ENCODE data around the gene TIFAB. TPM values are rescaled to one million over a fixed set of nuclear protein-coding genes. Genes with fewer than 3 reads are reported as not detected.

The TIFAB gene
- total RNA-seq, 1 experiment from 2014 or later = not detected

DNA sequence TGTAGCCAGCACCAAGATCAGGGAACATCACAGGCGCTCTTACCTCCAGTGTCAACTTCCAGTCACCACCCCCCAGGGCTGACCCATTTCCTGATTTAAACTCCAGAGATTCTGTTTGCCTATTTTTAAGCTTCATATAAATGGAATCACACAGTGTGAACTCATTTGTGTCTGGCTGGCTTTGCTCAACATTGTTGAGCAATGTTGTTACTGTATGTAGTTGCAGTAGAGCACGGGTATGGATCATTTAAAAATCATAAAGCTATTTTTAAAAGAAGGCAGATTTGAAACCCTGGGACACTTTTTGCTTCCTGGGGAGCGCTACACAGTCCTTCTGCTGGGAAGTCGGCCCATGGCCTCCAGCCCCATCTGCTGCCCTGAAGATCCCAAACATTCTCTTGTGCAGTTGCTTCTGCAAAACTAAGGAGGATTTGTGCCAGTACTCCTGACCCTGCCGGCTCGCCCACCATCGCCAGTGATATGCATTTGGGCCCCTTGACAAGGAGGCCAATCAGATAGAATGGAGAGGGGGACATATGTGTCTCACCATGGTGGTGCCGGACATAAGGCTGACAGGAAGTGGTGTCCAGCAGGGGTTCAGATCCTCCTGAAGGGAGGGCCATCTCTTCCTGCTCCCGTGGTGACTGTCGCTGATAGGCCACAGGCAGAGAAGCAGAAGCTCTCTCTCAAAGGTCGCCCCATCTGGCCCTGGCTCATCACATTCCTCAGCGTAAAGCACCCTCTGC, 18.3 kb downstream of the TIFAB start:
- BruUV-seq (replicated peaks) = no TSS peak
- ATAC-seq = no peak
- intact Hi-C loops (cut with micrococcal nuclease; ENCODE audit: unreplicated experiment) = no loop called here
- TF ChIP-seq TCF7L2 (IDR thresholded peaks at IDR 0.05; ENCODE audit: low read depth, low read length) = no peak
- no peak for TF ChIP-seq POLR2AphosphoS5 (IDR thresholded peaks at IDR 0.05; ENCODE audit: low read depth, low read length)
- TF ChIP-seq, protein P1, sequence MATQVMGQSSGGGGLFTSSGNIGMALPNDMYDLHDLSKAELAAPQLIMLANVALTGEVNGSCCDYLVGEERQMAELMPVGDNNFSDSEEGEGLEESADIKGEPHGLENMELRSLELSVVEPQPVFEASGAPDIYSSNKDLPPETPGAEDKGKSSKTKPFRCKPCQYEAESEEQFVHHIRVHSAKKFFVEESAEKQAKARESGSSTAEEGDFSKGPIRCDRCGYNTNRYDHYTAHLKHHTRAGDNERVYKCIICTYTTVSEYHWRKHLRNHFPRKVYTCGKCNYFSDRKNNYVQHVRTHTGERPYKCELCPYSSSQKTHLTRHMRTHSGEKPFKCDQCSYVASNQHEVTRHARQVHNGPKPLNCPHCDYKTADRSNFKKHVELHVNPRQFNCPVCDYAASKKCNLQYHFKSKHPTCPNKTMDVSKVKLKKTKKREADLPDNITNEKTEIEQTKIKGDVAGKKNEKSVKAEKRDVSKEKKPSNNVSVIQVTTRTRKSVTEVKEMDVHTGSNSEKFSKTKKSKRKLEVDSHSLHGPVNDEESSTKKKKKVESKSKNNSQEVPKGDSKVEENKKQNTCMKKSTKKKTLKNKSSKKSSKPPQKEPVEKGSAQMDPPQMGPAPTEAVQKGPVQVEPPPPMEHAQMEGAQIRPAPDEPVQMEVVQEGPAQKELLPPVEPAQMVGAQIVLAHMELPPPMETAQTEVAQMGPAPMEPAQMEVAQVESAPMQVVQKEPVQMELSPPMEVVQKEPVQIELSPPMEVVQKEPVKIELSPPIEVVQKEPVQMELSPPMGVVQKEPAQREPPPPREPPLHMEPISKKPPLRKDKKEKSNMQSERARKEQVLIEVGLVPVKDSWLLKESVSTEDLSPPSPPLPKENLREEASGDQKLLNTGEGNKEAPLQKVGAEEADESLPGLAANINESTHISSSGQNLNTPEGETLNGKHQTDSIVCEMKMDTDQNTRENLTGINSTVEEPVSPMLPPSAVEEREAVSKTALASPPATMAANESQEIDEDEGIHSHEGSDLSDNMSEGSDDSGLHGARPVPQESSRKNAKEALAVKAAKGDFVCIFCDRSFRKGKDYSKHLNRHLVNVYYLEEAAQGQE (IDR thresholded peaks at IDR 0.05; ENCODE audit: insufficient read depth in 1 of 2, low read depth in 2 of 2, low read length in 1 of 2) = no peak
- no peak for TF ChIP-seq SIN3A (IDR thresholded peaks at IDR 0.05; ENCODE audit: borderline replicate concordance, insufficient read depth, low read depth, low read length)
- TF ChIP-seq CTCF (IDR thresholded peaks at IDR 0.05) = no peak
- no peak for DNase-seq (ENCODE audit: low read depth, low spot score)
- H3K36me3 ChIP-seq (ENCODE audit: control insufficient read depth, insufficient read depth, low read length) = no peaks in the 10 kb centered on the region
- POLR2A ChIA-PET = no interaction called here
- CTCF ChIA-PET = no interaction called here
- H3K4me1 ChIP-seq (ENCODE audit: control insufficient read depth, insufficient read depth, low read length) = peaks cover 5% of the 10 kb centered on the region; the same call in 1 of the 2 replicates
- in situ Hi-C loops (cut with HindIII; ENCODE audit: low pct_unique_long_range_greater_than_20kb, low sequenced_read_pairs) = no loop called here
- H3K27ac ChIP-seq (ENCODE audit: low read length) = no peak overlapping the region
- no peaks in the 10 kb centered on the region for H3K27me3 ChIP-seq (ENCODE audit: control insufficient read depth, insufficient read depth, low read length)
- no peak overlapping the region for H3K4me3 ChIP-seq (ENCODE audit: low read depth in 2 of 2, low read length in 2 of 2)
- peaks cover 2% of the 10 kb centered on the region; the same call in 1 of the 2 replicates for H3K9me3 ChIP-seq (ENCODE audit: control insufficient read depth, insufficient read depth, low read depth, low read length)

- DNase-seq (ENCODE audit: low read depth, low spot score) = no peak
- Histone ChIP-seq H3K4me1 (ENCODE audit: control insufficient read depth, insufficient read depth, low read length) (no peaks in the 10 kb centered on the region), H3K9me3 (ENCODE audit: control insufficient read depth, insufficient read depth, low read depth, low read length) (peaks cover 6% of the 10 kb centered on the region; the same call in 1 of the 2 replicates), H3K36me3 (ENCODE audit: control insufficient read depth, insufficient read depth, low read length) (no peaks in the 10 kb centered on the region), H3K4me3 (ENCODE audit: low read depth in 2 of 2, low read length in 2 of 2) (no peak overlapping the region), H3K27ac (ENCODE audit: low read length) (no peak overlapping the region), H3K27me3 (ENCODE audit: control insufficient read depth, insufficient read depth, low read length) (no peaks in the 10 kb centered on the region)
- ChIA-PET POLR2A (no interaction called here), CTCF (no interaction called here)
- intact Hi-C loops (cut with micrococcal nuclease; ENCODE audit: unreplicated experiment) (no loop called here), in situ Hi-C loops (cut with HindIII; ENCODE audit: low pct_unique_long_range_greater_than_20kb, low sequenced_read_pairs) (no loop called here)
- BruUV-seq (replicated peaks) = no TSS peak
- no peak for TF ChIP-seq POLR2AphosphoS5 (IDR thresholded peaks at IDR 0.05; ENCODE audit: low read depth, low read length)
- TF ChIP-seq TCF7L2 (IDR thresholded peaks at IDR 0.05; ENCODE audit: low read depth, low read length) = no peak
- TF ChIP-seq CTCF (IDR thresholded peaks at IDR 0.05) = no peak
- TF ChIP-seq, protein P1 (IDR thresholded peaks at IDR 0.05; ENCODE audit: insufficient read depth in 1 of 2, low read depth in 2 of 2, low read length in 1 of 2) = no peak
- TF ChIP-seq SIN3A (IDR thresholded peaks at IDR 0.05; ENCODE audit: borderline replicate concordance, insufficient read depth, low read depth, low read length) = no peak
- no peak for ATAC-seq
Observed at GRCh38 chr5:135432113-135432512, 20.0 kb downstream of the TIFAB start.
